Ectodermal cell (in vitro differentiated cells): Measurements from ENCODE around the gene SDK2.

Experiments
- H3K27ac ChIP-seq: 2 replicates; pipeline ENCODE4 v1.7.0; 2013; ENCODE audit warnings: mild to moderate bottlenecking, low read depth, low read length; ENCODE audit not compliant: insufficient read depth, poor library complexity, severe bottlenecking
- H3K27me3 ChIP-seq: 2 replicates; pipeline ENCODE4 v1.7.0; 2013; ENCODE audit warnings: mild to moderate bottlenecking, low read length; ENCODE audit not compliant: insufficient read depth, control insufficient read depth, poor library complexity, severe bottlenecking
- H3K36me3 ChIP-seq: one replicate; pipeline ENCODE4 v1.7.0; 2013; ENCODE audit warnings: low read length; ENCODE audit not compliant: control insufficient read depth, insufficient read depth
- H3K4me1 ChIP-seq: one replicate; pipeline ENCODE4 v1.7.0; 2013; ENCODE audit warnings: low read length; ENCODE audit not compliant: control insufficient read depth, insufficient read depth
- H3K4me3 ChIP-seq: 2 replicates; pipeline ENCODE4 v1.7.0; 2013; ENCODE audit warnings: low read depth, low read length, control low read depth; ENCODE audit not compliant: insufficient read depth
- H3K9me3 ChIP-seq: 2 replicates; pipeline ENCODE4 v1.7.0; 2013; ENCODE audit warnings: mild to moderate bottlenecking, low read length, moderate library complexity; ENCODE audit not compliant: control insufficient read depth
- WGBS, 2 experiments: methylation state at CpG; one replicate each; pipeline ENCODE4 v1.1.7; 2013; ENCODE audit warnings: missing lambda C conversion rate in 2 of 2; 5-methylcytosine and 5-hydroxymethylcytosine counted together

SDK2 gene

GRCh38 chr17:73681946-73682345, 37.7 kb upstream of the SDK2 start:
- no peak overlapping the region for H3K27ac ChIP-seq
- H3K4me1 ChIP-seq, result peaks cover 12% of the 10 kb centered on the region
- WGBS, 2 experiments, result 91 to 93% methylated on average over 1 of the region's 1 CpG

GRCh38 chr17:73679476-73679875, 35.2 kb upstream of the SDK2 start:
- Histone ChIP-seq H3K36me3 (no peaks in the 10 kb centered on the region), H3K9me3 (no peaks in the 10 kb centered on the region), H3K27me3 (no peaks in the 10 kb centered on the region), H3K4me3 (no peak overlapping the region), H3K27ac (no peak overlapping the region), H3K4me1 (peaks cover 12% of the 10 kb centered on the region)
- WGBS, 2 experiments, result 91 to 95% methylated on average over 4 of the region's 4 CpGs

More at GRCh38 chr17:73681946-73682345, 37.7 kb upstream of the SDK2 start:
- no peaks in the 10 kb centered on the region for H3K27me3 ChIP-seq
- no peaks in the 10 kb centered on the region for H3K36me3 ChIP-seq
- H3K4me3 ChIP-seq, result no peak overlapping the region
- no peaks in the 10 kb centered on the region for H3K9me3 ChIP-seq

GRCh38 chr17:73678999-73679398, 34.8 kb upstream of the SDK2 start:
- Histone ChIP-seq H3K9me3 (no peaks in the 10 kb centered on the region), H3K4me1 (peaks cover 12% of the 10 kb centered on the region), H3K4me3 (no peak overlapping the region), H3K27ac (no peak overlapping the region), H3K27me3 (no peaks in the 10 kb centered on the region), H3K36me3 (no peaks in the 10 kb centered on the region)
- WGBS, 2 experiments, result 79 to 84% methylated on average over 7 of the region's 7 CpGs

- no peaks in the 10 kb centered on the region for H3K36me3 ChIP-seq
- 92 to 96% methylated on average over 2 to 3 of the region's 3 CpGs for WGBS, 2 experiments
- no peaks in the 10 kb centered on the region for H3K9me3 ChIP-seq
- no peaks in the 10 kb centered on the region for H3K4me1 ChIP-seq
- no peaks in the 10 kb centered on the region for H3K27me3 ChIP-seq
- H3K4me3 ChIP-seq, result no peak overlapping the region
- H3K27ac ChIP-seq, result no peak overlapping the region
Measured at GRCh38 chr17:73669771-73670170, 25.5 kb upstream of the SDK2 start.

- no peaks in the 10 kb centered on the region for H3K27me3 ChIP-seq
- H3K36me3 ChIP-seq, result no peaks in the 10 kb centered on the region
- H3K27ac ChIP-seq, result no peak overlapping the region
- H3K4me3 ChIP-seq, result no peak overlapping the region
- 94 to 96% methylated on average over 8 to 9 of the region's 9 CpGs for WGBS, 2 experiments
- no peaks in the 10 kb centered on the region for H3K4me1 ChIP-seq
- no peaks in the 10 kb centered on the region for H3K9me3 ChIP-seq
Measured at GRCh38 chr17:73667181-73667959, 23.1 kb upstream of the SDK2 start.

GRCh38 chr17:73663614-73664013, 19.4 kb upstream of the SDK2 start:
- H3K4me1 ChIP-seq, result no peaks in the 10 kb centered on the region
- no peaks in the 10 kb centered on the region for H3K27me3 ChIP-seq
- H3K36me3 ChIP-seq, result no peaks in the 10 kb centered on the region
- 82 to 84% methylated on average over 1 of the region's 1 CpG for WGBS, 2 experiments
- no peak overlapping the region for H3K27ac ChIP-seq
- H3K9me3 ChIP-seq, result no peaks in the 10 kb centered on the region
- no peak overlapping the region for H3K4me3 ChIP-seq

- Histone ChIP-seq H3K4me3 (no peak overlapping the region), H3K36me3 (no peaks in the 10 kb centered on the region), H3K27ac (no peak overlapping the region), H3K4me1 (no peaks in the 10 kb centered on the region), H3K27me3 (no peaks in the 10 kb centered on the region), H3K9me3 (no peaks in the 10 kb centered on the region)
- WGBS, 2 experiments, result 94 to 95% methylated on average over 5 of the region's 5 CpGs
Measured at GRCh38 chr17:73660366-73660765, 16.1 kb upstream of the SDK2 start.

GRCh38 chr17:73658821-73659515, 14.7 kb upstream of the SDK2 start:
- no peaks in the 10 kb centered on the region for H3K27me3 ChIP-seq
- H3K36me3 ChIP-seq, result no peaks in the 10 kb centered on the region
- no peak overlapping the region for H3K27ac ChIP-seq
- H3K4me3 ChIP-seq, result no peak overlapping the region
- WGBS, 2 experiments, result 94 to 96% methylated on average over 10 to 12 of the region's 12 CpGs
- H3K4me1 ChIP-seq, result no peaks in the 10 kb centered on the region
- H3K9me3 ChIP-seq, result no peaks in the 10 kb centered on the region

- 30 to 33% methylated on average over 11 of the region's 11 CpGs for WGBS, 2 experiments
- Histone ChIP-seq H3K36me3 (no peaks in the 10 kb centered on the region), H3K4me3 (no peak overlapping the region), H3K4me1 (no peaks in the 10 kb centered on the region), H3K27me3 (no peaks in the 10 kb centered on the region), H3K27ac (no peak overlapping the region), H3K9me3 (no peaks in the 10 kb centered on the region)
Measured at GRCh38 chr17:73657473-73658116, 13.3 kb upstream of the SDK2 start.

GRCh38 chr17:73654241-73654640, 10.0 kb upstream of the SDK2 start:
- no peaks in the 10 kb centered on the region for H3K9me3 ChIP-seq
- H3K36me3 ChIP-seq, result no peaks in the 10 kb centered on the region
- H3K27me3 ChIP-seq, result no peaks in the 10 kb centered on the region
- 91 to 96% methylated on average over 5 of the region's 5 CpGs for whole genome bisulfite sequencing, 2 experiments
- no peak overlapping the region for H3K27ac ChIP-seq
- no peaks in the 10 kb centered on the region for H3K4me1 ChIP-seq
- H3K4me3 ChIP-seq, result no peak overlapping the region
